Activated naive CD8-positive, alpha-beta T cell treated with anti-CD3 and anti-CD28 coated beads, Interleukin-2, amount 50 U/mL, for 16 hours (primary cell): ENCODE measurements around the gene TLE3.

ENCODE experiments used
- DNase-seq: peaks from one replicate; pipeline ENCODE4 v3.0.0-alpha.2; 2020; ENCODE audit warnings: low read depth, low spot score

The TLE3 gene

DNA sequence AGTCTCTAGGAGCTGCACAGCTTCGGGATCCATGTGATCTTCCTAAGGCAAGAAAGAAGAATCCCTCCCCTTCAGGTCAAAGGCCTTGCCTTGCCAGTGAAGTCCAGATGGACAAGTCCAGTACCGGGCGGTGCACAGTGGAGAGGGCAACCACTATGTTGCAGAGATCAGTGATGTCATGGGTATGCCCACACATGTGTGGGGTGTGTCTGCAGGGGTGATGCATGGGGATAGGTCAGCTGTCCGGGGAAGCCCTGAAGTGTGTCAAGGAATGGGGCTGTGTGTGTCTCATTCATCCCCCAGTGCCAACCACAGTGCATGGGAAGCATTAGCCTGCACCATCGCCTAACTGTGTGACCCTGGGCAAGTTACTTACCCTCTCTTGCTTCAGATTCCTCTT, 66.5 kb downstream of the TLE3 start:
- DNase-seq = no peak

- DNase-seq = no peak
Measured at GRCh38 chr15:70030851-70031250, 66.9 kb downstream of the TLE3 start.

GRCh38 chr15:70029297-70029701, 68.4 kb downstream of the TLE3 start:
- DNase-seq = no peak

DNA sequence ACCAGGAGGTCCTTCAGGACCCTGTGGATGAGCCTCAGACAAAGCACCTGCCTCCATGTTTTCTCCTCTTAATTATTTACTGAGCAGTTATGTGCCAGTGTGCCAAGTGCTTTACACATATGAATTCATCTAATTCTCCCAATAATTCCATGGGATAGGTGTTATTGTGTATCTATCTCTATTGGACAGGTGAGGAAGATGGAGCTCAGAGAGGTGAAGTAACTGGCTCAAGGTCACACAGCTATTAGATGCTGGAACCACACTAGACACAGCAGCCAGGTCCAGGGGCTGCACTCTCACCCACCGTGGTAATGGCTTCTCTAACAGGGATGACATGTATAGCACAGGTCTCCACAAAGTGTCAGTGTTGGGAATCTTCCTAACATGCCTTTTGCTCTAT, 70.2 kb downstream of the TLE3 start:
- no peak for DNase-seq

DNA sequence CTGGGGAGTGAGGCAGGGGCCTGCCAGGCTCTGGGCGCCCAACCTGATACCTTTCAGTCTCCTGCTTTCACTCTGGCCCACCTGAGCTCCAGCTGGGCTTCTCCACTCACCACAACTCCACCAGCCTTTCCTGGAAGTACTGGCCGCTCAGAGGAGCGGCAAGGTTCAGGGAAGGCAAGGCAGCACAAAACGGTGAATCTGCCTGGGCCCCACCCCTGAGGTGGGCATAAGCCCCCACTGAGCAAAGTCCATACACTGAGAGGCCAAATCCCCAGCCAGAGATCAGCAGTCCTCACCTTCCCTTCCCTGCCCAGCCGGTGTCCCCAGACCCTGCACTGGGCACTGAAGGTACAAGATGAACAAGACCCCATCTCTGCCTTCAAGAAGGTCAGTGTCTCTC, 70.7 kb downstream of the TLE3 start:
- DNase-seq = no peak

- DNase-seq = no peak
Measured at GRCh38 chr15:70025413-70026296, 72.1 kb downstream of the TLE3 start.

DNA sequence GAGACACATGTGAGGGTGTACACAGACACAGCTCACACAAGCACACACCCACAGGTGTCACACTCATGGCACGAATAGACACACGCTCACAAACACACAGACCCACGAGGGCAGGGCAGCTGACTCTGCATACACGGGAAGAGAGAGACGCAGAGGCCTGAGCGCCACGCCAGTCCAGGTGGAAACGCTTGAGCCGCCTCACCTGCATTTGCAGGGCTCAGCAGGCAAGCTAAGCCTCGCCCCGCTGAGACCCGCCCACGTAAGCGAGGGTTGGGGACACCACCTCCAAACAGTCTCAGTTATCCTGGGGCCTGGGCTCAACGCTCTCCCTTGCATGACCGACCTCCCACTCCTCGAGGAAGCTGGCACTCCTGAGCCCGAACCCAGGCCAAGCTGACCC, 73.2 kb downstream of the TLE3 start:
- no peak for DNase-seq

GRCh38 chr15:70023769-70024491, 73.8 kb downstream of the TLE3 start:
- DNase-seq = no peak

- no peak for DNase-seq
Measured at GRCh38 chr15:70023064-70023768, 74.5 kb downstream of the TLE3 start.

DNA sequence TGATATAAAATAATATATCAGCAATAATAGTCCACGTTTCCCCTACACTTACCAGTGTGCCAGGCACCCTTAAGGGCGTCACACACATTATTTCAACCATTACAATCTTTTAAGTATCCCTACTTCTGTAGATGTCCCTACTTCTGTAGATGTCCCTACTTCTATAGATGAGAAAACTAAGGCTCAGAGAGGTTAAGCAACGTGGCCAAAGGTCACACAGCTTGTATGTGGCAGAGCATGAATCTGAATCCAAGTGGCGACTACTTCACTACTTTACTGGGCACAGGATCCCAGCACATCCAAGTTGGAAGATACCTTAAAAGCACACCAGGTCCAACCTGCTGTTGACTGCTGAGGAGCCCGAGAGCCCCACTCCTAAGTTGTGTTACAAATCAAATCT, 77.5 kb downstream of the TLE3 start:
- DNase-seq = no peak

GRCh38 chr15:70018646-70019600, 78.8 kb downstream of the TLE3 start:
- DNase-seq = no peak

- DNase-seq = no peak
Measured at GRCh38 chr15:70017801-70018200, 79.9 kb downstream of the TLE3 start.

- no peak for DNase-seq
Measured at GRCh38 chr15:70017025-70017424, 80.7 kb downstream of the TLE3 start.

DNA sequence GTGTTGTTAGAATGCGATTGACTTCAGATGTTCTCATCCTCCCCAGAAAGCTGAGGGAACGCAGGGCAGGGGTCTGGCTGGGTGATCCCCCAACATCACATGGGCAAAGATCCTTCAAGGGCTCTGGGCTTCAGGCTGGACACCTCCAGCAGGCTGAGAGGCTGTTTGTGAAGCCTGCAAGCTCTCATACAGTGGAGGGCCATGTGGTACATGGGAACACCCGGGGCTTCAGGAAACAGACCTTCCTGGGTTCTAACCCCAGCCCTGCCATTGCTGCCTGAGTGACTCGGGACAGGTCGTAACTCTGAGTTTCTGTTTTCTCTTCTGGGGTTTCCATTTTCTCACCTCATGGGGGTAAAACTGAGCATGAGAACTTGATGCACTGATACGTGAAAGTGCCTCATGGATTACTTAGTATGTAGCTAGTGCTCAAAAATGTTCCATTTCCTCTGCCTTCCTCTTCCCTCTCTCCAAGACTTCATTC, 81.2 kb downstream of the TLE3 start:
- no peak for DNase-seq

DNA sequence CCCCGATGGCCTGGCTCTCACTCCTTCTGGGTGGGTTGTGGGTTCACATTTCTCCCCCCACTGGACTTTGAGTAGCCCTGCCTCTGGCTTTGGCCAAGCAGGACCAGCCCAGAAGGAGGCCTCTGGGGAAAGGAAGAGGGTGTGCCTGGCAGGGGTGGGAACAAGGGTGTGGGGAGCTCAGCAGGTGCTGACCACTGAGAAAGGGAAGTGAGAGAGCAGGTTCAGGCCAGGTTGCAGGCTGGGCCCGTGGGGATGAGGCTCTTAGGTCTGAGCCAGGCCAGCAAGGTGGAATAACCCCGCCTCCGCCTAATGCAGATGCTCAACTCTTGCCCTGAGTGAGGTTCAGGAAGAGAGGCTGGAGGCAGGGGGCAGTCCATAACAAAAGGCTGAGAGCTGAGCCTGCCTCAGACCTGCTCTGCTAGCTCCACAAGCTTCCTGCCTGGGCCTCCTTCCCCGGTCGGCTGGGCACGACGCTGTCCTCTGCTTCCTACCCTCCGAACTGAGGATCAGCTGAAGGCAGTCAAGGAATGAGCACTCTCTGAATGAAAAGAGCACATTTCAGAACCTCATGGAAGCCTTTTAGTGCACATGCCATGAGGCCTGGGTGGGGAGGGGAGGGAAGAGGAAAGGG, 82.7 kb downstream of the TLE3 start:
- DNase-seq = no peak

- no peak for DNase-seq
Measured at GRCh38 chr15:70014331-70014730, 83.4 kb downstream of the TLE3 start.

DNA sequence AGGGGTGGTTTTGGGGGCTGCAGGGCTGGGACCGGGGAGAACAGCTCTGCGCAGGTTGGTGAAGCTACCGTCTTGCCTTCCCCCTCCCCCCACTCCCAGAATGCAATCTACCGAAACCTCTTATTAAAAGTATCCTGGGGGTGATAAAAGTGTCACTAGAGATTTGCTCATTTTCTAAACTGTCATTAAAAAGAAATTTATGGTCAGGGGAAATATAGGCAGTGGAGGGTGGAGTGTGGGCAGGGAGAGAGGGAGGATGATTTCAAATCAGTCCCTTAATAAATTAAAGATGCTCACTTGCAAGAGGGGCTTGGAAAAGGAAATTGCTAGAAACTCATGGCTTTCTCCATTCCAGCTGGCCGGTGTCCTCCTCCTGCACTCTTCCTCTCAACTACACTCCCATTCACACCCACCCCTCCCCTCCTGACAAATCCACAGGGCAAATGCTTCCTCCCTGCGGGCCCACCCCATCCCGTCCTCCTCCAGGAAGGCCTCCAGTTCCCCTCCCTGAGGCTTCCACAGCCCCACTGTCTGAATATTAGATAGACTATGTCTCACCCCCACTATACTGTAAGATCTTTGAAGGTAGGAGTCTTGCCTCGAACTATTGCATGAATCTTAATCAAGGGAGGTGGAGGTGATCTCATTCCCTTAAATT, 83.9 kb downstream of the TLE3 start:
- no peak for DNase-seq

DNA sequence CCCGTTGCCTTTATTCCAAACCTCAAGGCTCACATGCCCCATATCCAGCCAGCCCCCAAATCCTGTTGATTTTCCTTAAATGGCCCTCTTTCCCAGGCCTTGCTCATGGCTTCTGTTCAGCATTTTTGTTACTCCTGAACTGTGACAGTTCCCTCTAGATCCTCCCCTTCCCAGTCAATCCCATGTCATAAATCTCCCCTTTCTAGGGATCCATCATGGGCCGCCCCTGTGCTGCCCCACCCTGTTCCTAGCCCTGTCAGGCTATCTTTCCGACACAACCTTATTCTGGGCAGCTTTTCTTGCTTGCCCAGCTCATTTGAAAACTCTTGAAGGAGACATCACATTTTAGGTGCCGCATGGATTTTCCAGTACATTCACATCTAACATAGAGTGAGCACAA, 84.8 kb downstream of the TLE3 start:
- no peak for DNase-seq

DNA sequence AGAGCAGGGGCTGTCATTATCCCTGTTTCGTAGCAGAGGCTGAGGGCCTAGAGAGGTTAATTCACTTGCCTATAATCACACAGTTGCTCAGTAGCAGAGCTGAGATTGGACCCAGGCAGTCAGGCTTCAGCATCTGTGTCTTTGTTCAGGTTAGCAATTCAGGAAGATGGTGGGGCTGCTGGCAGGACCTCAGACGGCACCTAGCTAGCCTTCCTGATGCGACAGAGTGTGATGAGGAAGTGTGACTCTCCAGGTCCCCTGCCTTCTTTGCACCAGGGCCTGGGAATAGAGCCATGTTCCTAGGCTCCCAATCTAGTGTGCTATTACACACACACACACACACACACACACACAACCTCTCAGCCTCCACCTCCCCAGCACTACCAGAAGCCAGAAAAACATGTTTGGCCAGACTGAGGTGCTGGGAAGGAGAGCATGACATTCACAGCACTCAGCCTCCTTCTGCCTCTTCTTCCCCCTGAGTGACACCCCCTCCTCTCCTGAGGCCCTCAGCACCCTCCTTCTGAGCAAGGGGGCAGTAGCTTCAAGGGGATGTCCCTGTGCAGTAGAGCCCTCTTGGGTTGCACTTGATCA, 88.9 kb downstream of the TLE3 start:
- DNase-seq = no peak
